ENCODE measurements around the gene RAI1. TPM values are rescaled to one million over a fixed set of nuclear protein-coding genes. Genes with fewer than 3 reads are reported as not detected.
A peak's percentile ranks its signal among the peaks of the same experiment; 100 is the strongest.

The RAI1 gene
- total RNA-seq, 1 donor from 2014 or later = 10.4 TPM

DNA sequence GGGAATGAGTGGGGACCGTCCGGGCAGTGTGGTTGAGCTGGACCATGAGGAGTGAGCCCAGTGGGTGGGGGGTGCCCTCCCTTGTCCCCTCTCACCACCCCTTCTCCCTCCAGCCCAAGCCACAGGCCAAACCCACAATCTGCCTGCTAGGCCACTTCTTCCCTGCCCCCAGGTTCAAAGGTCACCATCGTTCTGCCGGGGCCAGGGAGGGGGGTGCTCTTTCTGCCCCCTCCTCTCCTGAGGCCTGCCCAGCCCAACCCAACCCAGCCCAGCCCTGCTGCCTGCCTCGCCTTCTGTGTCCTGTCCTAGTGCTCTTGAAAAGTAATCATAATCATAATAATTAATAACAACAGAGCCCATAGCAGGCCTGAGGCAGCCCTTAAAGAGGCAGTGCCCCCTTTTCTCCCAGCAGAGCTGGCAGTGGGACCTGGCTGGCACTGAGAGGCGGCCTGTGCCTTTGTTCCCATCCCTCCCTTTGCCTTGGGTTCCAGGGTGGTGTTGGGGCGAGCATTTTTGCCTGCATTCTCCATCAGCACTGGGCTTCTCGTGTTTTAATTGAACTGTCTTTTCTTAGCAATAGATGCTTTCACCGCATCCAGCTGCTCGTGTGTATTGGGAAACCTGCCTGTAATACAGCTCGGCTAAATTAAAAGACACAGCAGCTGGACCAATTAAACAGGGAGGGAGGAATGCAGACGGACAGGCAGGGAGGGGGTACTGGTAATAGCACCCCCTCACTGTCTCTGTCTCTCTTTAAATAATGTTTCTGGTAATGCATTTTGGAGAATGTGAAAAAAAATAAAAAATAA is 108.8 kb downstream of the RAI1 start:
- no peak for DNase-seq

- no peak for DNase-seq
Measured at GRCh38 chr17:17790637-17791464, 109.6 kb downstream of the RAI1 start.

- no peak for DNase-seq
Measured at GRCh38 chr17:17792037-17792550, 110.8 kb downstream of the RAI1 start.

DNA sequence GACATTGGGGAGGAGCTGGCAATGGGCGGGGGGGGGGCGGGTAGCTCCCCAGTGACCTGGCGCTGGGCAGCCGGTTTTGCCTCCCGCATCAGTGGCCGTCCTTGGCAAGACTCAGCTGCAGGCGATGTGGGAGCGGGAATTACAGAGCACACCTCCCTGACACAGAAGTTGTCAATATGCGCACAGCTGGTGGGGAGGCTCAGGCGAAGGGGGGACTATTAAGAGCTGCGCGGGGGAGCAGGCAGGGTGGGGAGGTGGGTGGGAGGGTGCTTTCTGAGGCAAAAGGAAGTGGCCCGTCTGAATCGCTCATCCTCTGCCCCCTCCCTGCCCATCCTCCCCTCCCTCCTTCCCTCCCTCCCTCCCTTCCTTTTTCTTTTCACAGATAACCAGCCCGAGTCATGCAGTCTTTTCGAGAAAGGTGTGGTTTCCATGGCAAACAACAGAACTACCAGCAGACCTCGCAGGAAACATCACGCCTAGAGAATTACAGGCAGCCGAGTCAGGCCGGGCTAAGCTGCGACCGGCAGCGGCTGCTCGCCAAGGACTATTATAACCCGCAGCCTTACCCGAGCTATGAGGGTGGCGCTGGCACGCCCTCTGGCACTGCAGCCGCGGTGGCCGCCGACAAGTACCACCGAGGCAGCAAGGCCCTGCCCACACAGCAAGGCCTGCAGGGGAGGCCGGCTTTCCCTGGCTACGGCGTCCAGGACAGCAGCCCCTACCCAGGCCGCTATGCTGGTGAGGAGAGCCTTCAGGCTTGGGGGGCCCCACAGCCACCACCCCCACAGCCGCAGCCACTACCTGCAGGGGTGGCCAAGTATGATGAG is 111.5 kb downstream of the RAI1 start:
- DNase-seq = peak; percentile 74

- DNase-seq = no peak
Measured at GRCh38 chr17:17793378-17794214, 112.3 kb downstream of the RAI1 start.

DNA sequence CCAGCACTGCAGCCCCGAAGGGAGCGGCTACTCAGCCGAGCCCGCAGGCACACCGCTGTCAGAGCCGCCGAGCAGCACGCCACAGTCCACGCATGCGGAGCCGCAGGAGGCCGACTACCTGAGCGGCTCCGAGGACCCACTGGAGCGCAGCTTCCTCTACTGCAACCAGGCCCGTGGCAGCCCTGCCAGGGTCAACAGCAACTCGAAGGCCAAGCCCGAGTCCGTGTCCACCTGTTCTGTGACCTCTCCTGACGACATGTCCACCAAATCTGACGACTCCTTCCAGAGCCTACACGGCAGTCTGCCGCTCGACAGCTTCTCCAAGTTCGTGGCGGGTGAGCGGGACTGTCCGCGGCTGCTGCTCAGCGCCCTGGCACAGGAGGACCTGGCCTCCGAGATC is 113.1 kb downstream of the RAI1 start:
- no peak for DNase-seq

DNA sequence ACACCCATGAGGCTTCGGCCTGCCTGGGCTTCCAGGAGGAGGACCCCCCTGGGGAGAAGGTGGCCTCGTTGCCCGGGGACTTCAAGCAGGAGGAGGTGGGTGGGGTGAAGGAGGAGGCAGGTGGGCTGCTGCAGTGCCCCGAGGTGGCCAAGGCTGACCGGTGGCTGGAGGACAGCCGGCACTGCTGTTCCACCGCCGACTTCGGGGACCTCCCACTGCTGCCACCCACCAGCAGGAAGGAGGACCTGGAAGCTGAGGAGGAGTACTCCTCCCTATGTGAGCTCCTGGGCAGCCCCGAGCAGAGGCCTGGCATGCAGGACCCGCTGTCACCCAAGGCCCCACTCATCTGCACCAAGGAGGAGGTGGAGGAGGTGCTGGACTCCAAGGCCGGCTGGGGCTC is 114.0 kb downstream of the RAI1 start:
- DNase-seq = no peak

DNA sequence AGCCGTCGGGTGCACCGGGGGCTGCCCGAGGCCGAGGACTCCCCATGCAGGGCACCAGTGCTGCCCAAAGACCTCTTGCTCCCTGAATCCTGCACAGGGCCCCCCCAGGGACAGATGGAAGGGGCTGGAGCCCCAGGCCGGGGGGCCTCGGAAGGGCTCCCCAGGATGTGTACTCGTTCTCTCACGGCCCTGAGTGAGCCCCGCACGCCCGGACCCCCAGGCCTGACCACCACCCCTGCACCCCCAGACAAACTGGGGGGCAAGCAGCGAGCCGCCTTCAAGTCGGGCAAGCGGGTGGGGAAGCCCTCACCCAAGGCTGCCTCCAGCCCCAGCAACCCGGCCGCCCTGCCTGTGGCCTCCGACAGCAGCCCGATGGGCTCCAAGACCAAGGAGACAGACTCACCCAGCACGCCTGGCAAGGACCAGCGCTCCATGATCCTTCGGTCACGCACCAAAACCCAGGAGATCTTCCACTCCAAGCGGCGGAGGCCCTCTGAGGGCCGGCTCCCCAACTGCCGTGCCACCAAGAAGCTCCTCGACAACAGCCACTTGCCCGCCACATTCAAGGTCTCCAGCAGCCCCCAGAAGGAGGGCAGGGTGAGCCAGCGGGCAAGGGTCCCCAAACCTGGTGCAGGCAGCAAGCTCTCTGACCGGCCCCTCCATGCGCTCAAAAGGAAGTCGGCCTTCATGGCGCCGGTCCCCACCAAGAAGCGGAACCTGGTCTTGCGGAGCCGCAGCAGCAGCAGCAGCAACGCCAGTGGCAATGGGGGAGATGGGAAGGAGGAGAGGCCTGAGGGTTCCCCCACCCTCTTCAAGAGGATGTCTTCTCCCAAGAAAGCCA is 114.9 kb downstream of the RAI1 start:
- DNase-seq = no peak

GRCh38 chr17:17796787-17797061 is 115.5 kb downstream of the RAI1 start:
- DNase-seq = no peak

DNA sequence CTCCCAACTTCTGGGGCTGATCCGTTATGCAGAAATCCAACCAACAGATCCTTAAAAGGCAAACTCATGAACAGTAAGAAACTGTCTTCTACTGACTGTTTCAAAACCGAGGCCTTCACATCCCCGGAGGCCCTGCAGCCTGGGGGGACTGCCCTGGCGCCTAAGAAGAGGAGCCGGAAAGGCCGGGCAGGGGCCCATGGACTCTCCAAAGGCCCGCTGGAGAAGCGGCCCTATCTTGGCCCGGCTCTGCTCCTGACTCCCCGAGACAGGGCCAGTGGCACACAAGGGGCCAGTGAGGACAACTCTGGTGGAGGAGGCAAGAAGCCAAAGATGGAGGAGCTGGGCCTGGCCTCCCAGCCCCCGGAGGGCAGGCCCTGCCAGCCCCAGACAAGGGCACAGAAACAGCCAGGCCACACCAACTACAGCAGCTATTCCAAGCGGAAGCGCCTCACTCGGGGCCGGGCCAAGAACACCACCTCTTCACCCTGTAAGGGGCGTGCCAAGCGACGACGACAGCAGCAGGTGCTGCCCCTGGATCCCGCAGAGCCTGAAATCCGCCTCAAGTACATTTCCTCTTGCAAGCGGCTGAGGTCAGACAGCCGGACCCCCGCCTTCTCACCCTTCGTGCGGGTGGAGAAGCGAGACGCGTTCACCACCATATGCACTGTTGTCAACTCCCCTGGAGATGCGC is 116.0 kb downstream of the RAI1 start:
- no peak for DNase-seq

- no peak for DNase-seq
Measured at GRCh38 chr17:17798010-17798556, 116.8 kb downstream of the RAI1 start.

DNA sequence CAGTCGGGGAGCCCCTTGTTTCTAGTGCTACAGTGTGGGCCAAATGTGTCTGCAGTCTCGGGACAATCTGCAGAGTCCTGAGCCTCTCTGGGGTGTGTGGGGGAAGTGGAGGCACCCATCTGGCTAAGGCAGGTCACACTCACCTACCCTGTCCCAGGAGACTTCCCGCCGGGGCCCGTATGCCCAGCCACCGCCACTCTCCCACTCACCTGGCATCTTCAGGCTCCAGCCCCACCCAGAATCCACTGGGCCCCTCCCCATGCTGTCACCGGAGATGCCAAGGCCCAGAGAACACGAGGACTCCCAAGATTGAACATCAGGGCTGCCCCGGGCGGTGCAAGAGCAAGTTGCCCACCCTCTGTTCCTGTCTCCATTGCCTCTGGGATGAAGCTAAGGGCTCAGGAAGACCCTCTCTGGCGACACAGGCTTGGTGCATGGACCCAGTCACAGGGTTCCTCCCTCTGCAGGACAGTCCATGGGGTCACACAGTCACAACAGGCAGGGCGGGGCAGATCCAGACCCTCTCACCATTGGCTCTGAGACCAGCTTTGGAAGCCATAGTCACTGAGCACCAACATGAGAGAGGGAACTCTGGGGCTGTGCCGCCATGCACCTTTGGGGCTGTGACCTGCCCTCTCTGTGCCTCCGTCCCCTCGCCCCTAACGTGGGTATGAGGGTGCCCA is 117.5 kb downstream of the RAI1 start:
- DNase-seq = no peak

DNA sequence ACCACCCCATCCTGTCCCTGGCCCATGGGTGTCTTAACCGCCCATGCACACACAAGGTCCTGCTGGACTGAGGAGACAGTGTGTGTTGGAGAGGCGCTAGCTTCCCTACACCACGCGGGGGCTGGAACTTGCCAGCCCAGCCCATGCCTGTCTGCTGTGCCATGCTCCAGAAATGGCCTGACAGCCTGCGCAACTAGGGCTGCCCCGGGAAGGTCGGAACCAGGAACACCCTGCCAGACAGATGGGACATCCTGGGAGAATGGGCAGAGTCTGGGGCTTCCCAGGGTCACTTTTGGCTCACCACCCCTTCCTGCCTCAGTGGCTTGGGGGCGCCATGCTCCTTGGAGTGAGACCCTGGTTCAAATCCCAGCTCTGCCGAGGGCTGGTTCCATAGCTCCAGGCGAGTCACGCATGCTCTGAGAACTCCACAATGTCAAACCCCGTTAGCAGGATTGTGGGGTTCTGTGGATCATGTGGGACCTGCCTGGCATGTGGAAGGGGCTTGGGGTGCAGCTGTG is 119.3 kb downstream of the RAI1 start:
- DNase-seq = no peak

GRCh38 chr17:17801800-17802481 is 120.7 kb downstream of the RAI1 start:
- no peak for DNase-seq

DNA sequence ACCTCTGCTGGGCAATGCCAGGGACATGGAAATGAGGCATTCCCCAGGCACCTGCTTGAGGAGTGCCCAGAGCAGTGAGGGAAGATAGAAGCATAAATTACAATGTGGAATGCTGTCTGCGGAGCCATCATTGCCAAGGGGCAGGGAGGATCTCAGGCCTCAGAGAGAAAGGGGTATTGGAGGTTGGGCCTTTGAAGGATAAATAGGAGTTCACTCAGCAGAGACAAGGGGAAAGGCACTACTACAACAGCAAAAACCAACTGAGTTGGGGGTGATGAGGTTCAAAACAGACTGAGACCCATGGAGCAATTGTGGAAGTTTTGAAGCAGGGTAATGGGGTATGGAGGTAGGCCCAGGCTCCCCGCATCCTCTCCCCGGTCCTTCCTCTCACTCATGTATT is 122.7 kb downstream of the RAI1 start:
- no peak for DNase-seq

GRCh38 chr17:17805575-17805974 is 124.3 kb downstream of the RAI1 start:
- DNase-seq = no peak

DNA sequence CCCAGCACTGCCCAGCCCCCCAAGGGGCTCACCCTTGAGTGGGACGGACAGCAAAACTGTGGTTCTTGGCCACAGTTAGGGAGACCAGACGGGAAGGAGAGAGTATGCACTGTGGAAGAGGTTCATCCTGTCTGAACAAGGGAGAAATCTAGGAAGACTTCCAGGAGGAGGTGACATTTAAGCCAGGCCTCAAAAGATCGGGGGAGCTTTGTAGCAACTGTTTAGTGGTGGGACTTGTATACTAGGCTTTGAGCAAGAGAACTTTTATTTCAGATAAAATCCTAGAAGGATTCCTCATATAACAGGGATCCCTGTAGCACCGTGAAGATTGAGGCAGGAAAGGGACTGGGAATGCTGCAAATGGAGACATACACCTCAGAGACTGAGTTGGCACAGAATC is 124.8 kb downstream of the RAI1 start:
- DNase-seq = no peak

DNA sequence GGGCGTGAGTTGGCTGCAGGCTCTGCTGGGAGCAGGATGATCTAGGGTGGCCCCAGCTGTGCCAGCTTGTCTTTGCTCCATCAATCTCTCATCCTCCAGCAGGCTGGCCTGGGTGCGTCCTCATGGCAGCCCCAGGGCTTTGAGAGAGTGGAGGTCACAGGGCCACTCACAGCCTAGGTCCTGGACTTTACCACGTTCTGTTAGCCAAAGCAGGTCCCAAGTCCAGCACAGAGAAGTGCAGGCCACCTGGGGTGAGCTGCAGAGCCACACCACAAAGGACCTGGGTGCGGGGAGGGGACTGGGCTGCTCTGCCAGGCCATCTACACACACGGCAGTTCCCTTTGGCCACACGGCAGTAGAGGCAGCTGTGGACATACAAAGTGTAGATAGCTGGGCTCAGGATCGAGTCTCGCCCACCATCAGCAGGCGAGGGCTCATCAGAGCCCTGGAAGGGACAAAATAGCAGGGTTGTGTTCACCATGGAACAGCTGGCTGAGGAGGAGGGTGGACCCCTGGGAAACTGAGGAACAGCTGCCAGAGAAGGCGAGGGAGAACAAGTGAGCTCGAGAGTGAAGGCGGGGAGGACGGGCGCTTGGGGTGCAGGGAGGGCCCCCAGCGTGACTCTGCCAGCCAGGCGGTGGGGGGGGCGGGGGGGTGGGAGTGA is 125.5 kb downstream of the RAI1 start:
- no peak for DNase-seq

Data from dermis blood vessel endothelial cell (primary cell).